T-helper 2 cell treated with Interferon-gamma antibody and Interleukin-4, amounts not matched to agents 5 μg/mL and 100 μg/mL, for 36 hours (primary cell): Measurements from ENCODE around the gene DNAJC28.
"Not testable (repeated sequence)": the region's sequence is repeated elsewhere in the genome, so short reads cannot be mapped to it uniquely, and the experiment has no call there.

ENCODE experiments used
- DNase-seq: peaks from one replicate; pipeline ENCODE4 v3.0.0; 2021; ENCODE audit warnings: low spot score
- H3K27ac Mint-ChIP-seq: one replicate; pipeline ENCODE4 v1.8.0; 2021; ENCODE audit warnings: mild to moderate bottlenecking, mixed read lengths
- H3K27me3 Mint-ChIP-seq: one replicate; pipeline ENCODE4 v1.8.0; 2021; ENCODE audit warnings: low read depth, mixed read lengths
- H3K36me3 Mint-ChIP-seq: one replicate; pipeline ENCODE4 v1.8.0; 2021; ENCODE audit warnings: low read depth, mixed read lengths
- H3K4me1 Mint-ChIP-seq: one replicate; pipeline ENCODE4 v1.8.0; 2021; ENCODE audit warnings: low read depth, mixed read lengths
- H3K4me3 Mint-ChIP-seq: one replicate; pipeline ENCODE4 v1.8.0; 2022; ENCODE audit warnings: mild to moderate bottlenecking, moderate library complexity, mixed read lengths
- H3K9me3 Mint-ChIP-seq: one replicate; pipeline ENCODE4 v1.8.0; 2021; ENCODE audit warnings: mixed read lengths

Gene DNAJC28, protein sequence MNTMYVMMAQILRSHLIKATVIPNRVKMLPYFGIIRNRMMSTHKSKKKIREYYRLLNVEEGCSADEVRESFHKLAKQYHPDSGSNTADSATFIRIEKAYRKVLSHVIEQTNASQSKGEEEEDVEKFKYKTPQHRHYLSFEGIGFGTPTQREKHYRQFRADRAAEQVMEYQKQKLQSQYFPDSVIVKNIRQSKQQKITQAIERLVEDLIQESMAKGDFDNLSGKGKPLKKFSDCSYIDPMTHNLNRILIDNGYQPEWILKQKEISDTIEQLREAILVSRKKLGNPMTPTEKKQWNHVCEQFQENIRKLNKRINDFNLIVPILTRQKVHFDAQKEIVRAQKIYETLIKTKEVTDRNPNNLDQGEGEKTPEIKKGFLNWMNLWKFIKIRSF

DNA sequence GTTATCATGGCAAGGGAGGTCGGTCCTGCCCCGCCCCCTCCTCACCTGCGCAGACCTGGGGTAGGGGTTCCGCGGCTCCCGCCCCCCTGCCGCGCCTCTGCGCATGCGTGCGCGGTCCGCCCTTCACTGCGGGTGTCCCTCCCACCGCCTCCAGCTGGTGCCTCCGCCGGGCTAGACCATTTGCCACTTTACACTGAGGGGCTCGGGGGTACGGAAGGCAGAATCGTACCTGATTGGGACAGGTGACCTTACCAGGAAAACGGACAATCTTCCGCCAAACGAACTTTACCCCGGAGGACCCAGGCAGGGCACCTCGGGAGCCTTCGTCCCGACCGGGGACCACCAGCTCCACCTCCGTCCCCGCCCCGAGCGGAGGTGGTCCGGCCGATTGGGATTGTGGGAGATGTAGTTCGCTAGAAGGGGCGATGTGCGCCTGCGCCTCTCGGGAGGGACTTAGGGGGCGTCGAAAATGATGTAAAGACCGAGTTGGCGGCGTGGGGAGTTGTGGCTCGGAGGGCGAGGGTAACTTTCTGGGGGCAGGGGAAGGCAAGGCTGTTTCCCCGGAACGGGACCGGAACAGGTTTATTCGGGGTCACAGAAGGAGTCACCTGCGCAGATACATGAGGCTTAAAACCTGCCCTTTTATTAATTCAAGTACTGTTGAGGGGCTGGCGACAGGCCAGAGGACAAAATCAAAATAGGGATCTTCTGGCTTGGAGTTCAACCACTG, at the start of gene DNAJC28:
TSS of gene DNAJC28 (minus strand) at position 344 of the 730 bp plus-strand sequence. CDS start 2,323 bp downstream, outside the sequence.
- Mint-ChIP-seq H3K4me3 (peak within 1 kb of the TSS; percentile 90), H3K27me3 (peaks cover 13% of the 10 kb centered on the region), H3K9me3 (no peaks in the 10 kb centered on the region), H3K27ac (peak within 1 kb of the TSS; percentile 79), H3K4me1 (peaks cover 9% of the 10 kb centered on the region), H3K36me3 (no peaks in the 10 kb centered on the region)
- DNase-seq: peak; percentile 93

DNA sequence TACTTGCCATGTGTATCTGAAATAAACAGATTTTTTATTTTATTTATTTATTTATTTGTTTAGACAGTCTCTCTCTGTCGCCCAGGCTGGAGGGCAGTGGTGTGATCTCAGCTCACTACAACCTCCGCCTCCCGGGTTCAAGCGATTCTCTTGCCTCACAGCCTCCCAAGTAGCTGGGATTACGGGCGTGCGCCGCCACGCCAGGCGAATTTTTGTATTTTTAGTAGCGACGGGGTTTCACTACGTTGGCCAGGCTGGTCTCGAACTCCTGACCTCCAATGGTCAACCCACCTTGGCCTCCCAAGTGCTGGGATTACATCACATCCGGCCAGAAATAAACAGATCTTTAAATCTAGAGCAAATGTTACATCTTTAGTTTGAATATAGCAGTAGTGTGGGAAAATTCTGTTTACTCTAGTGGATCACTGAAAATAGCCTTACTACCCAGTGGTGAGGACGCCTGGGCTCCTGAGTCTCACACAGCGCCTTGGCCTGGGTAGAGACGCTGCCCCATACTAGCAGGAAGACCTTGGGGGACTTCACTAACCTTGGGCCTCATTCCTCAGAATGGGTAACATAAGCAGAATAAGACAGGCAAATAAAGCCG, 49.7 kb upstream of the DNAJC28 start:
- H3K4me3 Mint-ChIP-seq: peak overlapping the region; percentile 98
- H3K9me3 Mint-ChIP-seq: peaks cover 5% of the 10 kb centered on the region
- no peaks in the 10 kb centered on the region for H3K27me3 Mint-ChIP-seq
- peaks cover 64% of the 10 kb centered on the region for H3K36me3 Mint-ChIP-seq
- peaks cover 42% of the 10 kb centered on the region for H3K4me1 Mint-ChIP-seq
- peak overlapping the region; percentile 100 for H3K27ac Mint-ChIP-seq
- DNase-seq: no peak

DNA sequence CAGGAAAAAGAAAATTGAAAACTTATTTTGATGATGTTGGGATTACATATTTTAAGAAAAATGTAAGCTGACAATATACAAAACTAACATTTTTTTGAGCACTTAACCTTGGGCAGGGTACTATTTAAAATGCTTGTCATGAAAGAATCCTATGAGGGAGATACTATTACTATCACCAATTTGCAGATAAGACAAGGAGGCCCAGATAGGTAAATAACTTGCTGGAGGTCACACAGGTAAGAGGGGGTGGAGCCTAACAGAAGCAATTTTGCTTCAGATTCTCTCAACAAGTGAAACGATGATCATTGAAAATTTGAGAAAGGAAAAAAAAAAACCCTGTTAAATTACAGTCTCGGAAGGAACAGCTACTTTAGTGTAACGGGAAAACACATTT, 49.2 kb upstream of the DNAJC28 start:
- Mint-ChIP-seq H3K4me1 (peaks cover 38% of the 10 kb centered on the region), H3K36me3 (peaks cover 62% of the 10 kb centered on the region)

DNA sequence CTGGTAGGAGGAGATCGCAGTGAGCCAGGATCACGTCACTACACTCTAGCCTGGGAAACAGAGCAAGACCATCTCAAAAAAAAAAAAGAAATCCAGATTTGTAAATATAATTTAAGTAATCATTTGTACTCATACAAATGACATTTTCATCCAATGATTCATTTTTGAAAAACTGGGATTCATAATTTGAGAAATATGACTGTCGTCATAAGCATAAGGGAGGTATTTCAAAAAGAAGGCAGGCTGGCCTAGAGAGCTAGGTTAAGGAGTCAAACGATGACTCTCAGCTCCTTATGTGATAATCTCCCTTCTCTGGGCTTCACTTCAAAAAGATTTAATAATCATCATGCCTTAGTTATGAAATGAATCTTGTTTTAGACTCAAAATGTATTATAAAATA, 48.1 kb upstream of the DNAJC28 start:
- no peak overlapping the region for H3K27ac Mint-ChIP-seq
- H3K9me3 Mint-ChIP-seq: peaks cover 5% of the 10 kb centered on the region
- H3K4me1 Mint-ChIP-seq: peaks cover 30% of the 10 kb centered on the region
- peaks cover 64% of the 10 kb centered on the region for H3K36me3 Mint-ChIP-seq
- H3K4me3 Mint-ChIP-seq: no peak overlapping the region
- H3K27me3 Mint-ChIP-seq: no peaks in the 10 kb centered on the region
- no peak for DNase-seq

More for the DNA sequence above, 49.2 kb upstream of the DNAJC28 start:
- H3K4me3 Mint-ChIP-seq: peak overlapping the region; percentile 98
- no peaks in the 10 kb centered on the region for H3K27me3 Mint-ChIP-seq
- H3K9me3 Mint-ChIP-seq: peaks cover 5% of the 10 kb centered on the region
- peak overlapping the region; percentile 100 for H3K27ac Mint-ChIP-seq
- no peak for DNase-seq

DNA sequence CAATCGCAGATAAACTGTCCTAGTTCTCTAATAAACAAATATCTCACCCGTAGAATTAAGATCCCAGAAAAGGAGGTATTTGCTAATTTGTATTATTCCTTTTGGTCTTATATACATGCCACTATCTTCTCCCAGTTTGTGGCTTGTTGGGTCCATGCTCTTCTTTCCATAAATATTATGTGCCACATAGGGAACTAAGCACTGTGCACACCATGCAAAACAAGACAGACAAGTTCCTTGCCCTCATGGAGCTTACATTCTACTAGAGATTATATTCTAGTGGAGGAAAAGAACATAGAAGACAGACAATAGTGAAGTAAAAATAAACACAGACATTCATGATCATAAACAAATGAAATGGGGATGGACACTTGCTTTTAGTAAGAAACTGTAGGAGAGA, 45.7 kb upstream of the DNAJC28 start:
- H3K4me1 Mint-ChIP-seq: peaks cover 26% of the 10 kb centered on the region
- peaks cover 5% of the 10 kb centered on the region for H3K9me3 Mint-ChIP-seq
- no peak for DNase-seq
- H3K4me3 Mint-ChIP-seq: no peak overlapping the region
- H3K36me3 Mint-ChIP-seq: peaks cover 64% of the 10 kb centered on the region
- no peaks in the 10 kb centered on the region for H3K27me3 Mint-ChIP-seq
- no peak overlapping the region for H3K27ac Mint-ChIP-seq

DNA sequence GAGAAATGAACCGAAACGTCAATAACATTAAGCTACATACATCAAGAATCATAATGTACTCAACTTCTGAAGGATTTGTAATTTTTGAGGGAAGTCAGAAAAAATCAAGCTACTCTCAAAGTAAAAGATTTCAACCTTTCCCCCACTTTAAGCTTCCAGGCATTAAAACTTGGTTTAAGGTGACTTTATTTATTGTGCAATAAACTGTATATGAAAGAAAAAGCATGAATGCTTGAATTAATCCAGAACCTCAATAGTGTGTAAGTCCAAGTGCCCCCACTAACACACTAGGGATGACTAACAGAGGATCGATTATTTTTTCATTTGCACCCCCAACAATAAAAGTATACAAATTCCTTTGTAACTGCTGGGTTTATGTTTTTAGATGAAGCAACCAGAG, 39.5 kb upstream of the DNAJC28 start:
- Mint-ChIP-seq H3K4me3 (no peak overlapping the region), H3K27ac (no peak overlapping the region), H3K27me3 (no peaks in the 10 kb centered on the region), H3K36me3 (peaks cover 70% of the 10 kb centered on the region), H3K4me1 (peaks cover 2% of the 10 kb centered on the region), H3K9me3 (no peaks in the 10 kb centered on the region)
- DNase-seq: no peak

DNA sequence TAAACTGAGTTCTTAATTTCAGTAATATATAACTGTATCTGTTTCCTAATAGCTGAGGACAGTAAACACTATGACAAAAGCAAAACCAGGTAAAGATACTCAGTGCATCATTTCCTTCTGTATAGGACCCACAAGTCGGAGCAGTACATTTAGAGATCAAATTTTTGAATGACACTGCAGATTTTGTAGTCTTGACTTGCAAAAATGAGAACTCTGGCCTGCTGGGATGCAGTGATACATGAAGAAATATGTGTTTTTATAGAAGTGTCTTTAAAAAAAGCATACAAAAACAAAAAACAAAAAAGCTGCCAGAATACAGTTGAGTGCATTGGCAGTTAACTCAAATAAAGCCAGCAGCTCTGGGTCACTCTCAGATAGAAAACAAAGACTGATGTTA, 31.4 kb upstream of the DNAJC28 start:
- DNase-seq: no peak
- H3K4me3 Mint-ChIP-seq: no peak overlapping the region
- H3K4me1 Mint-ChIP-seq: no peaks in the 10 kb centered on the region
- no peak overlapping the region for H3K27ac Mint-ChIP-seq
- no peaks in the 10 kb centered on the region for H3K27me3 Mint-ChIP-seq
- H3K36me3 Mint-ChIP-seq: peaks cover 42% of the 10 kb centered on the region
- H3K9me3 Mint-ChIP-seq: no peaks in the 10 kb centered on the region

DNA sequence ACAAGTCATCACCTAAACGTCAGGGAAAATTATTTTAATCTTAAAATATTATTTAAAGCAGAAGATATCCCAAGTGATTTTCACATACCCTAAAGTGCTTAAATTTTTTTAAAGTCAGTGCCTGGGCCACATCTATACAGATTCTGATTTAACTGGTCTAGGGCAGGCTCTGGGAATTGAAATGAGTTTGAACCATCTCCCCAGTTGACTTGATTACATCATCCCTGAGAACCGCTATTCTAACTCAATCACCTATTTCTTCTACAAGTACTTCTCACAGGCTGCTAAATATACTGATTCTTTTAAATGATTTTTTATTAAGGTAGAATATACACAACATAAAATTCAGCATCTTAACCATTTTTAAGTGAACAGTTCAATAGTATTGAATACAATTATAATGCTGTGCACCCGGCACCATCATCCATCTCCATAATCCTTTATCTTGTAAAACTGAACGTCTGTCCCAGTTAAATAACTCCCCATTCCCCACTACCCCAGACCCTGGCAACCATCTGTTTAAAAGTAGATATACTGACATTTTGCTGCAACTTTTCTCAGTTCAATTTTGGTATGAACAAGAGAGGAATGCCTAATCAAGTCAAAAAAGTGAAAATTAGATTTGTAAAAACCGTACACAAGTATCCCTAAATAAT, 30.9 kb upstream of the DNAJC28 start:
- no peaks in the 10 kb centered on the region for H3K4me1 Mint-ChIP-seq
- DNase-seq: no peak
- no peaks in the 10 kb centered on the region for H3K27me3 Mint-ChIP-seq
- no peaks in the 10 kb centered on the region for H3K9me3 Mint-ChIP-seq
- H3K4me3 Mint-ChIP-seq: no peak overlapping the region
- H3K36me3 Mint-ChIP-seq: peaks cover 38% of the 10 kb centered on the region
- no peak overlapping the region for H3K27ac Mint-ChIP-seq

DNA sequence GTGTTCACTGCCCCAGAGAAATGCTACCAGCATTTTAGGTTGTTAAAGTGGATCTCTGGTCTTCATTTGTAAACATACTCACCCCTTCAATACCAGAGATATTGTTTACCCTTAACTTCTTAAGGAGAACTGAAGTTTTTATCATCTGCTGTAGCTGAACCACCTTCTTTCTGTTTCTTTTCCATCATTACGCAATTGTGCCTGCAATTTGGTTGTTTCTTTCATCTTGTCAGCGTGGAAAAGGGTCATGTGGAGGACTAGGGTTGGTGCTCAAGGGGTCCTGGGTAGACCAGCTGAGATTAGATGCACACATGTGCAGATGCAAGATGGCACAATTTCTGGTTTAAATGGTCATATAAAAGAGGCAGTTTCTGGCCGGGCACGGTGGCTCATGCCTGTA, 27.4 kb upstream of the DNAJC28 start:
- no peak for DNase-seq
- Mint-ChIP-seq H3K4me3 (no peak overlapping the region), H3K36me3 (peaks cover 50% of the 10 kb centered on the region), H3K4me1 (peaks cover 11% of the 10 kb centered on the region), H3K9me3 (no peaks in the 10 kb centered on the region), H3K27ac (no peak overlapping the region), H3K27me3 (no peaks in the 10 kb centered on the region)

DNA sequence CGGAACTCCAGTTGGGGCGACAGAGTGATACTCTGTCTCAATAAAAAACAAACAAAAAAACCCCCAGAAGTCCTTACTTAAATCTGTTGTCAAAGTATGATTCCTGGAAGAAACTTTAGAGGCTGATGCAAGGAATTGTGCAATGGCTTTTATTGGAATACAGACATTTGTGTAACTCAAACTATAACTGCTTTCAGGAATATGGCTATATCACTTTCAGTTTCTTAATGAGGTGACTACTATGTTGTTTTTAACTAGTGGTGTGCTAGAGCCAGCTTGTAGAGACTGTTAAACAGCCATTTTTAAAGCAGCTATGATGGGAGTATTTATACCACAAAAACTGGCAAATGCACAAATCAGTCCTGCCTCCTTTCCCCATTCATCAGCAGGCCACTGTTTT, 22.7 kb upstream of the DNAJC28 start:
- Mint-ChIP-seq H3K4me3 (no peak overlapping the region), H3K9me3 (no peaks in the 10 kb centered on the region), H3K36me3 (peaks cover 60% of the 10 kb centered on the region), H3K4me1 (peaks cover 11% of the 10 kb centered on the region), H3K27me3 (no peaks in the 10 kb centered on the region), H3K27ac (peak overlapping the region; percentile 76)
- DNase-seq: no peak

DNA sequence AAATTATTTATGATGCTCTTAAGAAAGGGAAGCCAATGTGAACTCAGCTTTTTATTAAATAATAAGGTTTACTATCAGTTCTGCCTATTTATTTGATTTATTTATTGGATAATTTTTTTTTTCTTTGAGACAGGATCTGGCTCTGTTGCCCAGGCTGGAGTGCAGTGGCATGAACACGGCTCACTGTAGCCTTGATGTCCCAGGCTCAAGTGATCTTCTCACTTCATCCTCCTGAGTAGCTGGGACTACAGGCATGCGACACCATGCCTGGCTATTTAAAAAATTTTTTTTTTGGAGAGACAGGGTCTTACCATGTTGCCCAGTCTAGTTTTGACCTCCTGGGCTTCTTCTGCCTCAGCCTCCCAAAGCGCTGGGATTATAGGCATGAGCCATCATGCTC, 21.0 kb upstream of the DNAJC28 start:
- no peaks in the 10 kb centered on the region for H3K9me3 Mint-ChIP-seq
- no peaks in the 10 kb centered on the region for H3K27me3 Mint-ChIP-seq
- H3K4me3 Mint-ChIP-seq: no peak overlapping the region
- DNase-seq: no peak
- peaks cover 11% of the 10 kb centered on the region for H3K4me1 Mint-ChIP-seq
- H3K27ac Mint-ChIP-seq: no peak overlapping the region
- peaks cover 61% of the 10 kb centered on the region for H3K36me3 Mint-ChIP-seq

DNA sequence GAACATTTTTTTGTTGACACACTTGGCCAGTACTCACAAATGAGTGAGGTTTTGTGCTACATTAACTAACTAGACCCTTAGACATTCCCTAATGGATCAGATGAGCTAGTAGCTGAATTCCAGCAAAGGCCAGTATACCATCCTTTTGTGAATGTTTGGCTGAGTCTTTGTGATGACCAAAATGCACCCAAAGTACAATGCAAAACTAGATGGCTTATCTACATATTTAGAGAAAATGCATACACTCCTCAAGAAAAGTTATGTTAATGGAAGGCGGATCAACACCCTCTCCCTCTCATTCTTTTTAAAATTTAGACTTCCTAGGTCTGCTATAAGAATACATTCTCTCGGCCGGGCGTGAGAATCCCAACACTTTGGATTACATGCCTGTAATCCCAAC, 20.1 kb upstream of the DNAJC28 start:
- Mint-ChIP-seq H3K9me3 (peaks cover 5% of the 10 kb centered on the region), H3K4me1 (peaks cover 11% of the 10 kb centered on the region), H3K36me3 (peaks cover 60% of the 10 kb centered on the region), H3K27me3 (no peaks in the 10 kb centered on the region), H3K4me3 (no peak overlapping the region), H3K27ac (no peak overlapping the region)
- no peak for DNase-seq

DNA sequence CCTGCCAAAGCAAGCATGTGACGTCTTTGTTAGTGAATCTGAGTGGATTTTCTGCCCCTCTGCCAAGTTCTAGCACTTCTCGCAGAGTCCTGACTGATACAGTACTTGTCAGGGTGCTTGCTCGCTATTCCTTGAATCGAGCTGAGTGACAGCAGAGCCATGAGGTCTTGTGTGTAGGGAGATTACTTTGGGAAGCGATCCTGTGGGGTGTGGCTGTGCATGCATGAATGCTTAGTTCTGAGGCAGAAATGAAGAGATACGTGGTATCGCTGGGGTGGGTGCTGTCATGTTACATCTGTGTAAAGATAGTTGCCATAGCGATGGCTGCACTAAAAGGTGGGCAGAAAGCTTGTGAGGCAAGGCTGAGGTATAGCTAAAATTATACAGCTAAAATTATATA, 19.3 kb upstream of the DNAJC28 start:
- H3K4me3 Mint-ChIP-seq: no peak overlapping the region
- H3K4me1 Mint-ChIP-seq: peaks cover 11% of the 10 kb centered on the region
- H3K27ac Mint-ChIP-seq: no peak overlapping the region
- DNase-seq: no peak
- H3K9me3 Mint-ChIP-seq: peaks cover 5% of the 10 kb centered on the region
- H3K36me3 Mint-ChIP-seq: peaks cover 60% of the 10 kb centered on the region
- no peaks in the 10 kb centered on the region for H3K27me3 Mint-ChIP-seq

DNA sequence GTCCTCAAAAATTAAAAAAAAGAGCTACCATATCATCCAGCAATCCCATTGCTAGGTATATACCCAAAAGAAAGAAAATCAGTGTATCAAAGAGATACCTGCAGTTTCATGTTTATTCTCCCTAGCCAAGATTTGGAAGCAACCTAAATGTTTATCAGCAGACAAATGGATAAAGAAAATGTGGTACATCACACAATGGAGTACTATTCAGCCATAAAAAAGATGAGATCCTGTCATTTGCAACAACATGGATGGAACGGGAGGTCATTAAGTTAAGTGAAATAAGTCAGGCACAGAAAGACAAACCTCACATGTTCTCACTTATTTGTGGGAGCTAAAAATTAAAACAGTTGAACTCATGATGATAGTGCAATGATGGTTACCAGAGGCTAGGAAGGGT, 15.5 kb upstream of the DNAJC28 start:
- H3K27ac Mint-ChIP-seq, H3K4me1 Mint-ChIP-seq, H3K27me3 Mint-ChIP-seq, H3K4me3 Mint-ChIP-seq, DNase-seq, H3K9me3 Mint-ChIP-seq: not testable (repeated sequence)
- peaks cover 70% of the 10 kb centered on the region for H3K36me3 Mint-ChIP-seq
